HepG2 (cell line): ENCODE data around the gene RHOT2. TPM values are rescaled to one million over a fixed set of nuclear protein-coding genes. Genes with fewer than 3 reads are reported as not detected.

Experiments
- GLI4 ChIP-seq: sonication (generic); formaldehyde crosslinking; IDR thresholded peaks from 2 replicates; pipeline ENCODE4 v1.5.1; 2020; ENCODE audit warnings: missing genetic modification reagents, mild to moderate bottlenecking, moderate library complexity, borderline replicate concordance
- KDM5A ChIP-seq: fragments of 200-600 bp; sonication (generic); IDR thresholded peaks from 2 replicates; pipeline ENCODE4 v1.7.0; 2018; ENCODE audit warnings: antibody characterized with exemption, mild to moderate bottlenecking, low read length, borderline replicate concordance
- NFKBIZ ChIP-seq: IDR thresholded peaks from 2 replicates; pipeline ENCODE4 v1.6.1; 2018; ENCODE audit warnings: missing genetic modification reagents, missing compliant biosample characterization
- POGZ ChIP-seq: sonication (generic); formaldehyde crosslinking; IDR thresholded peaks from 2 replicates; pipeline ENCODE4 v1.4.0; 2020; ENCODE audit warnings: mild to moderate bottlenecking, missing genetic modification reagents
- RFXANK ChIP-seq: IDR thresholded peaks from 2 replicates; pipeline ENCODE4 v1.6.1; 2016
- STAG1 ChIP-seq: sonication (generic); formaldehyde crosslinking; IDR thresholded peaks from 2 replicates; pipeline ENCODE4 v1.4.0; 2020; ENCODE audit warnings: missing genetic modification reagents
- ZBTB10 ChIP-seq: sonication (generic); formaldehyde crosslinking; IDR thresholded peaks from 2 replicates; pipeline ENCODE4 v1.4.0; 2020; ENCODE audit warnings: missing genetic modification reagents, borderline replicate concordance
- ZBTB7B ChIP-seq: sonication (generic); formaldehyde crosslinking; IDR thresholded peaks from 2 replicates; pipeline ENCODE4 v1.4.0; 2020; ENCODE audit warnings: missing genetic modification reagents
- ZNF318 ChIP-seq: sonication (generic); formaldehyde crosslinking; IDR thresholded peaks from 2 replicates; pipeline ENCODE4 v1.4.0; 2020; ENCODE audit warnings: mild to moderate bottlenecking, missing genetic modification reagents
- ZNF530 ChIP-seq: sonication (generic); formaldehyde crosslinking; IDR thresholded peaks from 2 replicates; pipeline ENCODE4 v1.5.0; 2020; ENCODE audit warnings: low read depth, mild to moderate bottlenecking, missing genetic modification reagents
- ZNF740 ChIP-seq: sonication (generic); formaldehyde crosslinking; IDR thresholded peaks from 2 replicates; pipeline ENCODE4 v1.4.0; 2020; ENCODE audit warnings: missing genetic modification reagents
- ZNF879 ChIP-seq: sonication (generic); formaldehyde crosslinking; IDR thresholded peaks from 2 replicates; pipeline ENCODE4 v1.8.1; 2023; ENCODE audit warnings: missing genetic modification reagents
- ZSCAN30 ChIP-seq: sonication (generic); formaldehyde crosslinking; IDR thresholded peaks from 2 replicates; pipeline ENCODE4 v1.5.0; 2020; ENCODE audit warnings: mild to moderate bottlenecking, missing genetic modification reagents
- polyA plus RNA-seq, 8 experiments: library from polyadenylated mRNA; depleted of rRNA in 3 of 8; stranded (reverse) in 7 of 8; unstranded in 1 of 8; fragments of >200 nt; fragmentation: Illumina TruSeq in 4 of 8; extraction: Trizol in 4 of 8; gene quantifications; 2 replicates each; pipeline versions ENCODE4 v1.2.1 to v1.2.3, GENCODE V29; 2011 to 2016; ENCODE audit warnings: low read depth in 4 of 8, missing spikeins in 1 of 8, mixed read lengths in 1 of 8; ENCODE audit not compliant: insufficient read depth in 1 of 8
- total RNA-seq, 5 experiments: library from RNA; depleted of rRNA; stranded (reverse); fragments of >200 nt; fragmentation: Illumina TruSeq; extraction: Trizol; gene quantifications; 2 replicates each; pipeline ENCODE4 v1.2.3, GENCODE V29; 2016; ENCODE audit warnings: low read depth in 1 of 5

Gene RHOT2
- total and polyA plus RNA-seq, 2 of the 13 experiments (the other 11 are each of a cell fraction or from before 2014, with no cell fraction given): 63.6 to 76.9 TPM

- TF ChIP-seq ZBTB10 (0 out of 2 replicates have a peak, but pooled peaks have one; percentile 40), GLI4 (CRISPR knock-in tag) (peak; percentile 83; the same call in 1 of the 2 replicates), STAG1 (CRISPR knock-in tag) (no peak), ZNF530 (CRISPR knock-in tag) (no peak), KDM5A (no peak), ZSCAN30 (CRISPR knock-in tag) (no peak), POGZ (CRISPR knock-in tag) (no peak), ZNF879 (CRISPR knock-in tag) (no peak), RFXANK (no peak), ZNF740 (CRISPR knock-in tag) (no peak), NFKBIZ (CRISPR knock-in tag) (no peak), ZNF318 (CRISPR knock-in tag) (no peak), ZBTB7B (CRISPR knock-in tag) (no peak)
Measured at GRCh38 chr16:700684-701584, 33.0 kb downstream of the RHOT2 start (continued).
